ENCODE results near the gene IGFBP6. TPM values are rescaled to one million over a fixed set of nuclear protein-coding genes. Genes with fewer than 3 reads are reported as not detected.

The IGFBP6 gene
- total RNA-seq (2014; rRNA removed; shearing (Covaris generic)): 58.5 and 72.9 TPM in 2 replicates
- polyA plus RNA-seq (2015; cell fraction: cytosol; rRNA removed): 107 and 132 TPM in 2 replicates
- 65.6 and 75.6 TPM in 2 replicates for polyA plus RNA-seq (2015; cell fraction: nucleus; rRNA removed)

- peak; percentile 66 for DNase-seq (ENCODE audit: low read depth)
Observed at GRCh38 chr12:53097564-53098353, at the start of gene IGFBP6. Gene IGFBP6, plus strand, starts transcription at chr12:53097667. Its CDS starts 51 bp downstream, at chr12:53097718.

- DNase-seq (ENCODE audit: low read depth): peak; percentile 71
Observed at GRCh38 chr12:53048033-53048779, 49.3 kb upstream of the IGFBP6 start.

- peak; percentile 49 for DNase-seq (ENCODE audit: low read depth)
Observed at GRCh38 chr12:53048780-53049401, 48.6 kb upstream of the IGFBP6 start.

- DNase-seq (ENCODE audit: low read depth): peak; percentile 77
Observed at GRCh38 chr12:53049571-53050318, 47.7 kb upstream of the IGFBP6 start, which contains the start of gene TNS2. Gene TNS2, plus strand, starts transcription at chr12:53050065. Its CDS starts 121 bp downstream, at chr12:53050186.

- no peak for DNase-seq (ENCODE audit: low read depth)
Observed at GRCh38 chr12:53050426-53051057, 46.9 kb upstream of the IGFBP6 start.

GRCh38 chr12:53051058-53051880, 46.2 kb upstream of the IGFBP6 start:
- no peak for DNase-seq (ENCODE audit: low read depth)

GRCh38 chr12:53051881-53052412, 45.5 kb upstream of the IGFBP6 start:
- DNase-seq (ENCODE audit: low read depth): no peak

- peak; percentile 61 for DNase-seq (ENCODE audit: low read depth)
Observed at GRCh38 chr12:53052419-53053217, 44.8 kb upstream of the IGFBP6 start.

GRCh38 chr12:53053218-53054111, 44.0 kb upstream of the IGFBP6 start:
- DNase-seq (ENCODE audit: low read depth): no peak

GRCh38 chr12:53054112-53054878, 43.2 kb upstream of the IGFBP6 start:
- no peak for DNase-seq (ENCODE audit: low read depth)

GRCh38 chr12:53055471-53056266, 41.8 kb upstream of the IGFBP6 start:
- DNase-seq (ENCODE audit: low read depth): no peak

GRCh38 chr12:53056296-53056695, 41.2 kb upstream of the IGFBP6 start:
- no peak for DNase-seq (ENCODE audit: low read depth)

- DNase-seq (ENCODE audit: low read depth): no peak
Observed at GRCh38 chr12:53056901-53057300, 40.6 kb upstream of the IGFBP6 start.

- no peak for DNase-seq (ENCODE audit: low read depth)
Observed at GRCh38 chr12:53057816-53058500, 39.5 kb upstream of the IGFBP6 start.
